Colon (tissue), 2 donors: ENCODE data around the gene TSPAN18.

Source experiments
- FAIRE-seq: peaks from 2 replicates; lab custom pipeline; 2012; peaks lifted over from hg19 to GRCh38; lab: Jason Lieb, UNC
- donor health status: control.
- donor health status: control.

TSPAN18 gene

GRCh38 chr11:44726283-44727113, at the start of gene TSPAN18:
TSPAN18 (plus strand) TSS chr11:44726962; CDS start chr11:44906417, 179,455 bp downstream.
- FAIRE-seq: no peak

GRCh38 chr11:44680982-44681597, 45.7 kb upstream of the TSPAN18 start:
- no peak for FAIRE-seq

GRCh38 chr11:44681698-44682097, 45.1 kb upstream of the TSPAN18 start:
- no peak for FAIRE-seq

- FAIRE-seq: no peak
Measured at GRCh38 chr11:44684859-44685281, 41.9 kb upstream of the TSPAN18 start.

GRCh38 chr11:44687388-44687787, 39.4 kb upstream of the TSPAN18 start:
- FAIRE-seq: no peak

- FAIRE-seq: no peak
Measured at GRCh38 chr11:44689265-44689664, 37.5 kb upstream of the TSPAN18 start.

- no peak for FAIRE-seq
Measured at GRCh38 chr11:44690651-44691050, 36.1 kb upstream of the TSPAN18 start.

- FAIRE-seq: no peak
Measured at GRCh38 chr11:44692460-44692859, 34.3 kb upstream of the TSPAN18 start.

- no peak for FAIRE-seq
Measured at GRCh38 chr11:44693654-44694119, 33.1 kb upstream of the TSPAN18 start.

- no peak for FAIRE-seq
Measured at GRCh38 chr11:44694443-44694842, 32.3 kb upstream of the TSPAN18 start.

GRCh38 chr11:44695169-44695833, 31.5 kb upstream of the TSPAN18 start:
- no peak for FAIRE-seq

GRCh38 chr11:44698252-44698912, 28.4 kb upstream of the TSPAN18 start:
- FAIRE-seq: no peak

- FAIRE-seq: no peak
Measured at GRCh38 chr11:44699497-44700408, 27.0 kb upstream of the TSPAN18 start.

- no peak for FAIRE-seq
Measured at GRCh38 chr11:44701276-44701675, 25.5 kb upstream of the TSPAN18 start.

GRCh38 chr11:44702889-44703288, 23.9 kb upstream of the TSPAN18 start:
- FAIRE-seq: no peak

GRCh38 chr11:44707094-44707493, 19.7 kb upstream of the TSPAN18 start:
- FAIRE-seq: no peak

GRCh38 chr11:44708009-44708408, 18.8 kb upstream of the TSPAN18 start:
- FAIRE-seq: no peak

- no peak for FAIRE-seq
Measured at GRCh38 chr11:44708523-44709280, 18.1 kb upstream of the TSPAN18 start.

GRCh38 chr11:44709281-44709562, 17.5 kb upstream of the TSPAN18 start:
- no peak for FAIRE-seq

- no peak for FAIRE-seq
Measured at GRCh38 chr11:44709966-44710365, 16.8 kb upstream of the TSPAN18 start.
